ENCODE results near the gene RPLP1.

The RPLP1 gene

DNA sequence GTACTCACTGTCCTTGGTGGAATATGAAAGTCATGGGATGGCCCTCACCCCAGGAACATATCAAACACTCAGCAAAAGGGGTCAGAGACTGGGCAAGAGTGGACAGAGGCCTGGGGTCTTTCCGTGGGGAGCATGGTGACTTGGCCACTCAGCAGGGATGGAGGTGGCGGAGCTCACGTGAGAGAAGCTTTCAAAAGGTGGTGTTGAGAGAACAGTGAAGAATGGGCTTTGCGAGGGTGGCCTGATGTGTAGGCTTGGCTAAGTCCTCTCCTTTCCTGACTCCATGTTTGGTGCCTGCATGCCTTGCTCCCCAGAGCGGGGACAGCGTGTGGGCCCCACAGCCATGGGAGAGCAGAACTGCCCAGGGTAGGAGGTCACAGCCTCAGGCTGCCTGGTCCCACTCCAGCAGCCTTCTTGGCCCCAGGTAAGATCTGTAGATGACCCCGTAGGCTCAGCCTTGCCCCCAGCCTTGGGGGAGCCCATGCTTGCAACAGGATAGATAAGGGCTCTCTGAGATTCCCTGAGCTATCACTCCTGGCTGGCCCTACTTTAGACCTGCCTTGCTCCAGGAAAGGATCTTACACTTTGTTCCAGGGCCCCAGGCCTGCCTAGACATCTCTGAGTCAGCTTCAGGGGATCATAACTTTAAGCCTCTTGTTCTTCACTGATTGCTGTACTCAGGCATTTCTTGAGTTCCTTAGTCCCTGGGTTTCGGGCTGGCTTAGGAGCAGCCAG, 17.0 kb downstream of the RPLP1 start:
- no peak for DNase-seq

DNA sequence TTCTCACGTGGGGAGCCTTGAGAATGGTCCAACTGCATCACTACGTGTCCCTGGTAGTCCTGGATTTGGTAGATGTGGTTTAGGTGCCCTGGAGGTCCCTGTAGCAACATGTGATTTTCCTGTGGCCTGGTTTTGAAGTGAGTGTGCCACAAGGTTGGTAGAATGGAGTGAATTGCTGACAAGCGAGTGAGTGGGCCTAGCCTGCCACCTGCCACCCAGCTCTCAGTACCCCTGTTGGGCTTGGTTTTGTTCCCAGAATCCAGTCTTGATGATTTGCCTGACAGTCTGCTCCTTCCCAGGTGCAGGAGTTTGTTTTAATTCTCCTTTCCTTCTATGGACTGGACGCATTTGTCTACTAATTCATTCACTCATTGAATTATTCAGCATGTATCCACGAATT, 19.4 kb downstream of the RPLP1 start:
- no peak for DNase-seq

DNA sequence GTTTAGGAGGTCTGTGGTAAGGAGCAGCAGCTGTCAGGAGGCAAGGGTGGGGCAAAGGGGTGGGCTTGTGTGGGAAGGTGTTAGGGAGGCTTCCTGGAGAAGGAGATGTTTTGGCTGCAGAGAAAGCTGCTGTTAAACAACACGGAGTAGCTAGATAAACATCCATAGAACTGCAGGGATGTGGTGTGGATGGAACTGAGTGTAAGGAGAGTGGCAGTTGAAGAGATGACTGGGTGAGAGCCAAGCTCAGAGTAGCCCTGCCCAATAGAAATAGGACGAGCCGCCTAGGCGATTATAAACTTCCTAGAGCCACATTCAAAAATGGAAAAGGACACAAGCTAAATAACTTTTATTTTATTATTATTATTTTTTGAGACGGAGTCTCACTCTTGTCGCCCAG, 19.9 kb downstream of the RPLP1 start:
- no peak for DNase-seq

DNA sequence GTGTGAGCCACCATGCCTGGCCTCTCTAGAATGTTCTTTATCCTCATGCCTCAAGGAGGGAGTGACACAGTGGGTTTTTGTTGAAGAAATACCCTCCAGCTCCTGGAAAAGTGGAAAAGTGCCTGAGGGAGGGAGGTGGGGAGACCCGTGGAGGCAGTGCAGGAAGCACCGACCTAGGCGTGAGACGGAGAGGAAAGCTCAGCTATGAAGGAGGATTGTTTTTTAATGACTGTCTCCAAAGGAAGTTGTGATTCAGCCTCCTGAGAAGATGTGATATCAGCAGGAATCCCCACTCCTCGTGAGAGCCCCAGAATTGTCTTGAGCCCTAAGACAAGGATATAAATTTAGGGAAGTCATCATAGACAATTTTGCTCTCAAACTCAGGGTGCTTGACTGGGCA, 21.7 kb downstream of the RPLP1 start:
- no peak for DNase-seq

DNA sequence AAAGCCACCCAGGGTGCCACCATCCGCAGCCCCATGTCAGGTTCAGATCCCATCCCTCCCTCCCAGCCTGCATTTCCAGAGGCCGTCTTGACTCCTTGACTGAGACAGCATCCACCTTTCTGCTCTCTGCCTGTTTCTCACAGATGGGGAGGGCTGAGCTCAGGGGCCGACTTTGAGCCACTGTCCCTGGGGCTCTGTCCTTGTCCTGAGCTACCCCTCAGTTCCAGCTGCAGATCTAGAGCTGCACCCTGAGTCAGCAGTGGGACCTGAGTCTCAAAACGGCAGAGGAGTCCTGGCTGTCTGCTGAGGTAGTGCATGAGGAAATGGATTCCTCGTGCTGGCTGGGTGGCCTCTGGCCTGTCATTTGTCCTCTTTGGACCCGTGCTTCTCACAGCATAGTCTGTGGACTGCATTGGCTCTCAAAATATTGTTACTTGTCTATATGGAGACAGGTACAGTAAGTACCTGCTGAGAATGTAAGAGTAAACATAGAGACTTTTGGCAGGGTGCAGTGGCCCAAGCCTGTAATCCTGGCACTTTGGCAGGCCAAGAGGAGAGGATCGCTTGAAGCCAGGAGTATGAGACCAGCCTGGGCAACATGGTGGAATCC, 22.3 kb downstream of the RPLP1 start:
- no peak for DNase-seq

DNA sequence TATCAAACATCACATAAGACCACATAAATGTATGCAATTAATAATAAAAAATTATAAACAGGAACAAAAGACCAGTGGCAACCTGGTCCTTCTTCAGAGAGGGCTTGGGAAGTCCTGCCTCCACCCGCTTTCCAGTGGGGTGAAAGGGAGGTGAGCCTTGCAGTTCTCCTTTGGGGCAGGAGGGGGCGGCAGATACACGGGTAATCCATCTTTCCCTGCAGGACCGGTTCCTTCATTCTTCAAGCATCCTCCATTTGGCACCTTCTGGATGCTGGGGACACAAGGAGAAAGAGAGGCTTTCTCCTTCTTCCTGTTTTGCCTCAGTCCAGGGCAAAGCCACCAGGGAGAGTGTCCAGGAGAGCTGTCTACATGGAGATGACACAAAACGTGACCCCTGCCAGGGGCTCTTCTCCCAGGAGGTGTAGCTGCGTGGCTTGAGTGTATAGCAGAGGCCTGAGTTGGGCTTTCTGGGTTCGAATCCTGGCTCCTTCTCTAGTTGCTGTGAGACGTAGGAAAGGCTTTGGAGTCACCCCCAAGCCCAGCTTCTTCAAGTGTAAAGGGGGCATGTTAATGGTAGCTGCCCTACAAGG, 23.2 kb downstream of the RPLP1 start:
- peak; percentile 77 to 80 for DNase-seq

DNA sequence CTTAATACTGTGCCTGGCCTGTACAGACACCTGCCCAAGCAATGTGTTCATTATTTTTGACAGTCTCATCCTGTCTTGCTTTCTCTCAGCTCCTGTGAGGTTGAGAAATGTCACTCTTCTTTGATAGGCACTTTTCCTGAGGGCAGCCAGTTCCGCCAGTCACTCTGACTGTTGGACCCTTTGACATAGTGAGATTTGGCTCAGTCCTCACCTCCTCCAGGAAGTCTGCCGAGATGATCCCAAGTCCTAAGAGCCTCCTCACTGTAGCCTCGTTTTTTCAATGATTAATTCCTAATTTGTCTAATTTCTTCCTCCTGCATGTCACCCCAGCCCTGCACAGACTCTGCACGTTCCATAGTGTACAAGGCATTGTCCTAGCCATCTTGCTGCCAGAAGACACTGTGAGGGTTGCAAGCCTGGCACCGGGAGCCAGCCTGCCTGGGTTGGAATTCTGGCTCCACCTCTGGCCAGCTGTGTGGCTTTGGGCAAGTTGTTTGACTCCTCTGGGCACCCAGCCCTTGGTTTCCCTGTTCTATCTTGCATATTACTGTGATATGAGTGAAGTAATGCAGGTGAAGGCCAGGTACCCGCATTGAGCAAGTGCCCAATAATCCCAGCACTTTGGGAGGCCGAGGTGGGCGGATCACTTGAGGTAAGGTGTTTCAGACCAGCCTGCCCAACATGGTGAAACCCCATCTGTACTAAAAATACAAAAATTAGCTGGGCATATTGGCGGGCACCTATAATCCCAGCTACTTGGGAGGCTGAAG, 24.3 kb downstream of the RPLP1 start:
- DNase-seq, result no peak

DNA sequence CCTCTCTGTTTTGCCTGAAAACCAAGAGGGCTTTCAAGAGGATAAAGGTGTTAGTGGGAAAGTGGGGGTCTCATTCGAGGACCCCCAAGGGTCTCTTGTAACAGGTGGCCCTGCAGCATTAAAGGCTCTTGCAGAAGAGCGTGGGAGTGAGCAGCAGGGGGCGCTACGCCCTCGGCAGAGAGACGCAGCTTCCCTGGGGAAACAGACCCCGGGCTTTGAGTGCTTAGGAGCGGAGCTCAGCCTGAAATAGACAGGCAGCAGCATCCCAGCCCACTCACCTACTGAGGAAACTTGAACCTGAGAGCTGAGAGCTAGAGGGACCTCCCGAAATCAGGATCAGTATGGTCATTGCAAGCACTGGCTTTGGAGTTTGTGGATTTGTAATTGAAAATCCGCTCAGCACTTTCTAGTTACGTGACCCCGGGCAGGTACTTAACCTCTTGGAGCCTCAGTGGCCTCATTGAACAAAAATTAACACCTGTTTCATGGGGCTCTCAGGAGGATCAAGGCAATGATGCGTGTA, 25.7 kb downstream of the RPLP1 start:
- DNase-seq, result peak; percentile 26 to 52

DNA sequence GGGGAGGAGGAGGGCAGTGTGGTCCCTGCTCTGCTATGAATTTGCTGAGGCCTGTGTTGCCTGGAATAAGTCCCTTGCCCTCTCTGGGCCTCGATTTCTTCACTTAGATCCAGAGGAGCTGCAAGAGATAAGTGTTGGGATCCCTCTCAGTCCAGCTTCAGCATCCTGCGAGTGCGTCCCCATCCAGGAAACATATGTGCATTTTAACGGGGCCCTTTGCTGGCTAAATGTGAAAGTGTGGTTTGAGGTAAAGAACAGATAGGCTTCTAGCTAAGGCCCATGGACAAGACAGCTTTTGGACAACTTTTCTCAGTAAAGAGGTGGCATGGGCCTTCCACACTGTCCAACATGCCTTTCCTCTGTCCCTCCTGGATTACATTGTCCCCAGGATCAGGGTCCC, 26.5 kb downstream of the RPLP1 start:
- DNase-seq, result no peak

DNA sequence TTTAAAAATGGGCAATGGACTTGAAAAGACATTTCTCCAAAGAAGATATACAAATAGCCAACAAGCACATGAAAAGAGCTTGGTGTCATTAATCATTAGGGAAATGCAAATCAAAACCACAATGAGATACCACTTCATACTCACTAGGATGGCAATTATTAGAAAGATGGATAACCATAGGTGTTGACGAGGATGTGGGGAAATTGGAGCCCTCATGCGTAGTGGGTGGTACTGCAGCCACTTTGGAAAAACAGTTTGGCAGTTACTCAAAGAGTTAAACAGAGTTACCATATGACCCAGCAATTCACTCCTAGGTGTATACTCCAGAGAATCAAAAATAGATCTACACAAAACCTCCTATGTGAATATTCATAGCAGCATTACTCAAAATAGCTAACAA, 27.4 kb downstream of the RPLP1 start:
- no peak for DNase-seq

DNA sequence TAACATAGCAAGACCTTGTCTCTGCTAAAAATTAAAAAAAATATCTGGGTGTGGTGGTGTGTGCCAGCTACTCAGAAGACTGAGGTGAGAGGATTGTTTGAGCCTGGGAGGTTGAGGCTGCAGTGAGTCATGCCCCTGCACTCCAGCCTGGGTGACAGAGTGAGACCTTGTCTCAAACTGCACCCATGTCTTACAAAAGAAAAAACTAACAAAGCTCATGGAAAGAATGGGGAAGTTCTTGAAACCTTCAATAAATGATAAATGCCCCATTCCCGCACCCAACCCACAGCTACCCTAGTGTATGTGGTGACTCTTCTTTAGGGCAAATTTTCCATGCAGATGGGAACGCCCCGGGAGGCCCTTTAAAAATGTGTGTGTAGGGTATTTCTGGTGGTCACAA, 28.3 kb downstream of the RPLP1 start:
- DNase-seq, result peak in 1 of 2 donors; percentile 9

DNA sequence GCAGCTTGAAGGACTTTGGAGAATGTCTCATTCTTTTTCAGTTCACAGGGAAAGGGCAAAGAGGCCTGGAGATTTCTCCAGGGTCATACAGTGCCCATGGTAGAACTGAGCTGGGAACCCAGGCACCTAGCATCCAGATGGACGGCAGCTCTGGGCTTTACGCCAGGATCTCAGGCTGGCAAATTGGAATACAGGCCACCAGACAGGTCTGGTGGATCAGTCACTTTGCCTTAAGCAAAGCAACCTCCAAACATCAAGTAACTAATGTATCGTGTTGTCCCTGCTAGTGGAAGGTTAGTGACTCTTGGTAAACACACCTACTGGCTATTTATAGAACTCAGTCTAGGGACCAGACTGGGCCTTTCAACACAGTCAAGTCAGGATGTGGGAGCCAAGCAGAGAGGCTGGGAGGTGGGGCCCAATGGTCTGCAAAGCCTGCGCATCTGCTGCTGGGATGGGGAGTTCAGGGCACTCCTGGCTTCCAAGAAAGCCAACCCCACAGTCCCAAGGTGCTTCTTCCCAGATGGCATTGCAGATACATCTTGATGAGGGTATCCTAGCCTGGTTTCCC, 30.2 kb downstream of the RPLP1 start:
- DNase-seq, result no peak

DNA sequence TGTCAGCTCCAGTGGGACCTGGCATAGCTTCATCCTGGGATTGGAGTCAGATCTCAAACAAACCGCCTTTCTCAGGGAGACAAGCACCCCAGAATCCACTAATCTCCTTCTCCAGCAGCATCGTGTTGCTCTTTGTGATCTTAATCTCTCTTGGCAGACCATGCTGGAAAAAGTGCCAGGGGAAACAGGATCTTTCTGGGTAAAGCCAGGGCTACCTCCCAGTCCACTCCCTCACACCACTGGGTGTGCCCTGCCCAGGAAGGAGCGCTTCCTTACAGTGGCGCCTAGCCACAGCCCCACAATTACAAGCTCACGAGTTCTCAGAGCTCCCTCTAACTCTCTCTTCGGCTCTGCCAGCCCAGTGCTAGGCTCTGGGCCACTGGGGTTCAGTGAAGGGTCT, 32.2 kb downstream of the RPLP1 start:
- no peak for DNase-seq

DNA sequence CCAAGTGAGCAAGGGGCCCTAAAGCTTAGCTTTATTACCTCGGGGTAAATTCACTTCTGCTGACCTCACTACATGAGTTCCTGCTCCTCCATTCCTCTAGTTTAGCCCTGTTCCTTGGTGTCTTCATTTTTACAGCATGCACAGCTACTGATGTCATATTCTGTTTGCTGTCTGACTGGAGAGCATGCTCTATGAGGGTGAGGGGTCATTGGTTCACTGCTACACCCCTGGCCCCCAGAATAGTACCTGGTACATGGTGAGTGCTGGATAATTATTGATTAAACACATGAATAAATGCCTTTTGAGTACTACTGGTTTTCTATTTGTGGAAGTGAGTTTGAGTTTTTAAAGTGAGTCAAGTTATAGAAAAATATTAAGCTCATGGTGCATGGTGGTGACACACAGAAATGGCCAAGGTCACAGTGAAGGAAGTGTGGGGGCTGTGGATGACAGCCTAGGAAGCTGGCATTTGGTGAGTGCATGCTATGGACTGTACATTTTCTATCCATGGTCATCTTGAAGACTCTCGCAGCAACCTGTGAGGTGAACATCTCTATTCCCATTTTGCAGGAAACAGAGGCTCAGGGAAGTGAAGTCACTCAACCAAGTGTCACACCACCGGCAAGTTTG, 34.0 kb downstream of the RPLP1 start:
- peak in 1 of 2 donors; percentile 17 for DNase-seq

DNA sequence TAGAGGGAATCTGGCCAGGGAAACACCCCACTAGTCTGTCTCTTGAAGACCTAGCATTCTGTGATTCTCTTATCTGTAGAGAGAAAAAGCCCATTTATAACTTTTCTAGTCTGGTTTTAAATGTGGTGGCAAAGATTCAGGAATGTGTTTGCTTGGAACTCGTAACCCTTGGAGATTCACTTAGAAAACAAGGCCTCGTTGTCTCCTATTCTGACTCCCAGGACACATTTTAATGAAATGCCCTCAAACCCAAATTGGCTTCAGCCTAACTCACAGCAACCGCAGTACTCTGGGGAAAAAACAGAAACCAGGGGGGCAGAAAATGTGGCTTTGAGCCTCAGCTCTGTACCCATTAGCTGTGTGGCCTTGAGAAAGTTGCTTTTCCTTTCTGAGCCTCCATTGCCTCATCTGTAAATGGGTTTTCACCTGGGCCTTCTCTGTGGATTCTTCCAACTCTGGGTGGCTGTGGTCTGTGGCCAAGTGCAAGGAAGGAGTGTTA, 36.5 kb downstream of the RPLP1 start:
- no peak for DNase-seq

DNA sequence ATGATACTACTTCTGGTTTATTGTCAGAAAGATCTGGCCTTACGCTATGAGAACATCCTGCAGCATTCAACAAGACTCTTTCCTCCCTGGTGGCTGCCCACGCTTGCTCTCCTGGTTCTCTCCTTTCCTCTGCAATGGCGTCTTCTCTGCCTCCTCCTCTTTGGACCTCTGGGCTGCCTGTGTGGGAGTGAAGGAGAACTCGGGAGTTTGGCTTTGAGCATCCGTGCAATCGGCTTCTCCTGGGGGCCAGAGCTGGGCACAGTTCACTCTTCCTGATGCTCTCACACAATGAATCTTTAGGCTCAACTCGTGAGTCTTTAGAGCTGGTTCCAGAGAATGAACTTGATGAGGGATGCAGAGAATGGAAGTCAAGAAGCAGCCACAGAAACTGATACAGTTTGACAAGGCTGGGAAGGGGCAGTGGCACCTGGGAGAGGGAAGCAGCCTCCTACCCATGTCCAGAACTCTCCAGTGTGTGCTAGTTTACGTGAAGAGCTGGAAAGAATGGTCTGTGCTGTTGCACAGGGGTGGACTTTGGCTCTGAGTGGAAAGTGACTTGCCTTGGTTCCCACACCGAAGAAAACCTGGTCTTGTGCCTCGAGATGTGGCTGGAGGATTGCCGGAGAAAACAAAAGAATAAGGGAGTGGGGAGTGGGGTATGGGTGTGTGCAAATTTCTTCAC, 37.9 kb downstream of the RPLP1 start:
- no peak for DNase-seq

DNA sequence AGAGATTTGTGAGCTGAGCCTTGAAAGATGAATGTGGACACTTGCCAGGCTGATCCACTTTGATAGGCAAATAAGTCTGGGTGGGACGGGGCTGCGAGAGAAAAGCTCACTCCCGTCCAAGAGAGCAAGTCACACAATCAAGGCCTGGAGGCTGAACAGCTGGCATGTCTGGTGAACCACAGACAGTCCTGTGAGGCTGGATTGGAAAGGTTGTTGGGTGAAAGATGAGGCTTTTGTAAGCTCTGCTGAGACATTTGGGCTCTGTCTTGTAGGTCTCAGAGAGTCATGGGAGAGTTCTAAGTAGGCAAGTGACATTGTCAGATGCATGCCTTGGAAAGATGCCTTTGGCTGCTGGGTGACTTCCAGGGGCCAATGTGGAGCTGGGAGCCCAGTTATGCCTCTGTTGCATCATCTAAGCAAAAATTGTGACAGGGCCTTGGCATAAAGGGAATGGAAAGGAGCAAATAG, 38.5 kb downstream of the RPLP1 start:
- DNase-seq, result no peak

DNA sequence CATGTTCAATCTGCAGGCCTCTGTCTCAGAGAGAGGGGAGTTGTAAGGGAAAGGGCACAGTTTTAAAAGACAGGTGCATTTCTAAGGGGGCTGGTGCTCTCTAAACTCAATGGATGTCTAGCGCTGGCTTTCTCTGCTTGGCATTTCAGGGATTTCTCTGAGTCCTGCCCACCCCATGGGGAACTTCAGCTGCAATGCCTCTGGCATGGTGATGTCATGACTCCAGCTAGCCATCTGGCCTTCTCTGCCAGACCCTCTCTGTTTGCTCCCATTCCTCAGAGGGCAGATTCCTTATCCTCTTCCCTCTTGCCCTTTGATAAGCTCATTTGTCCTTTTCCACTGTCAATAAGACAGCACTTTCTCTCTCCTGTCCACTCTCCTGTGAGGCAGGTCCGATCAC, 40.8 kb downstream of the RPLP1 start:
- no peak for DNase-seq

DNA sequence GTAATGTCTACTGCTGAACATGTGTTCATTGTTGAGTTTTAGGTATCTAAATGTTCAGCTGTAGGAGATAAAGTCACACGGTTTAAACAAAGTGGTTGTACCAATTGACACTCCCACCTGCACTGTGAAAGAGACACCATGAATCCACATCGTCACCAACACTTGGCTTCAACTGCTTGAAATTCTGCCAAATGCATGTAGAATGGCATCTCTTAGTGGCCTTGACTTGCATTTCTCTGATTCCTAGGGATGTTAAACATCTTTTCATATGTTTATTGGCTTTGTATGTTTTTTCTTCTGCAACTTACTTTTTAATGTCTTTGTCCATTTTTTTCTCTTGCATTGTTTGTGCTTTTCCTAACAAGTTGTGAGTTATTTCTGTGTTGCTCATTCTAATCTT, 43.4 kb downstream of the RPLP1 start:
- no peak for DNase-seq

DNA sequence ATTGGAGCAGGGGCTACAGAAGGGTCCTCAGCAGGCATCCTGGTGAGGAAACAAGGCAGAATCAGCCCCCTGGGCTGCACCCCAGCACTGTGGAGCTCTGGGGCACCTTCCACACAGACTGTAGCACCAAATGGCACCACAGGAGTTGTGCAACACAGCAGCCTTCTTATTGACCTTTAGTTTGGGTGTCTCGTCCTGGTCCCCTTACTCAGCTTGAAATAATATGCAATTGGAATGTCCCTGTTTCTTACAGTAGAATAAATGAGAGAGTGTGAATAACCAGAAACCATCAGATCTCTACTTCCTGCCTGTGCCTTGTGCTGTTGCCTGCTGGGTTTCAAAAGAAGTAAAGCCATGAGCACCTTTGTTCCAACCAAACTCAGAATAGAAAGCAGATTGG, 44.5 kb downstream of the RPLP1 start:
- DNase-seq, result no peak

DNA sequence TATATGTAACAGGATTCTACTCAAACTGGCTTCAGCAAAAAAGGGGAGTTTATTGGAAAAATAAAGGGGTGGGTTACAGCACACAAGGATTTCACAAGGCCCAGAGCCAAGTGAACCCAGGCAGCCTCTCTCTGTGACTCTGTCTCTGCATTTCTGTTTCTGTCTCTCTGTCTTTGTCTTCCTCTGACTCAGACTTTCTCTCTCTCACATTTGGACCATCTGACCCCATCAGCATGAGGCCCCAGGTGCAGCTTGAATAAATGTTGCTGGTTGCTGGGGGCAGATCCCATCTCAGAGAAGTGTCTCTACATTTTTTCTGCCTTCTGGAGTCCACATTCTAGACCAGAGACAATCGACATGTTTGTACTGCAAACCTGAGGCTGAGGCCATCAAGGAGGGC, 45.0 kb downstream of the RPLP1 start:
- DNase-seq, result no peak

DNA sequence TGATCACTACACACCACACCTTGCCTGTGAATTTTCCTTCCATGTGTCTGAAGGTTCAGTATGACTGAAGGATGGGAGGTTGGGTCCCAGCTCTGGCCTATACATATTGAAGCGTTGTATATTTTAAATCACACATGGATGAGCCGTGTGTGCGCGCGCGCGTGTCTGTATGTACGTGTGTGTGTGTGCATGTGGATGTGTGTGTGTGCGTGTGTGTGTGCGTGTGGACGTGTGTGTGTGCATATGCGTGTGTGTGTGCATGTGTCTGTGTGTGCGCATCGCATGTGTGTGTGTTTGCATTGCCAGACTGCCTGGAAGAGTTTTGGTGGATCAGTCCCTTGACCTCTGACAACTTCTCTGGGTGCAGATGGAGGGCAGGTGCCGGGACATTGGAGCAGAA, 45.7 kb downstream of the RPLP1 start:
- no peak for DNase-seq
